Measurements from ENCODE around the gene INPP4B. TPM values are rescaled to one million over a fixed set of nuclear protein-coding genes. Genes with fewer than 3 reads are reported as not detected.

INPP4B gene
- total RNA-seq, 1 experiment from 2014 or later = 0.07 TPM

DNA sequence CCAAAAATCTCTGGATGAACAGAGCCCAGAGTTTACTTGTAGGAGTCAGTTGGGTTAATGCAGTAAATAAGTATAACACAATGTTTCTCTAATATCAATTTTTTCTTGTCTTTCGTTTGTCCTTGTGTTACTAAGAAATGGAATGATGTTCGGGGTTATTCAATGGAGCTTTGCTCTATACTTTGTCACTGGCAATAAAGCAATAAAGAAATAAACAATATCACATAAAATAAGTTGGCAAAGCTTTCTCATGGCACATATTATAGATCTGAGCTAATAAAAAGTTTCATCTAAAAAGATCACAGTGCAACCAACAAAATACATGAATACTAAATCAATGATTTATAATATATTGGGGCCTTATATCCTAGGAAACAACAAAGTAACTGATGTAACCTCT, 32.7 kb downstream of the INPP4B start:
- Histone ChIP-seq H3K79me1 (ENCODE audit: insufficient read depth, low read depth, low read length, poor library complexity, severe bottlenecking) (no peaks in the 10 kb centered on the region), H4K5ac (ENCODE audit: insufficient read length, low read depth, low read length) (no peak overlapping the region), H4K8ac (replicated peaks; ENCODE audit: insufficient read length, low read depth, low read length) (no peak overlapping the region), H2AFZ (ENCODE audit: low read length) (no peak overlapping the region), H3K23ac (ENCODE audit: insufficient read length, low read depth, low read length) (no peak overlapping the region), H3K14ac (ENCODE audit: insufficient read depth, low read length) (no peak overlapping the region), H2AK5ac (ENCODE audit: insufficient read length, low read length) (no peak overlapping the region), H3K4me2 (ENCODE audit: insufficient read depth, insufficient read length, low read length) (no peak overlapping the region), H3T11ph (ENCODE audit: low read length) (no peak overlapping the region), H3K4ac (ENCODE audit: low read depth, low read length) (no peak overlapping the region), H2BK12ac (ENCODE audit: insufficient read length, low read depth, low read length) (no peak overlapping the region), H2BK20ac (ENCODE audit: low read depth, low read length, poor library complexity, severe bottlenecking) (no peak overlapping the region), H3K9ac (ENCODE audit: extremely low read depth, insufficient read length, low read length) (no peak overlapping the region), H2BK5ac (ENCODE audit: insufficient read length, low read length) (no peak overlapping the region), H3K4me1 (ENCODE audit: insufficient read depth, low read length) (no peaks in the 10 kb centered on the region), H3K9me3 (ENCODE audit: control insufficient read depth, low read depth, low read length) (no peaks in the 10 kb centered on the region), H4K91ac (ENCODE audit: insufficient read length, low read depth, low read length) (no peak overlapping the region), H2BK120ac (ENCODE audit: low read depth, low read length, poor library complexity, severe bottlenecking) (no peak overlapping the region), H3K79me2 (ENCODE audit: insufficient read depth, low read length) (no peaks in the 10 kb centered on the region), H2BK15ac (ENCODE audit: low read depth, low read length) (no peak overlapping the region), H4K20me1 (ENCODE audit: control insufficient read depth, insufficient read depth, insufficient read length) (no peaks in the 10 kb centered on the region), H3K56ac (ENCODE audit: insufficient read length, low read depth, low read length) (no peak overlapping the region), H3K27me3 (ENCODE audit: insufficient read depth, low read length) (no peaks in the 10 kb centered on the region), H3K18ac (ENCODE audit: insufficient read length, low read depth, low read length) (no peak overlapping the region), H3K27ac (ENCODE audit: insufficient read length, low read depth, low read length) (no peak overlapping the region), H3K23me2 (ENCODE audit: insufficient read length, low read depth, low read length, poor library complexity, severe bottlenecking) (no peaks in the 10 kb centered on the region)
- Mint-ChIP-seq H3K27ac (no peak overlapping the region), H3K27me3 (ENCODE audit: low read depth) (no peaks in the 10 kb centered on the region), H3K9me3 (no peaks in the 10 kb centered on the region), H3K4me3 (no peak overlapping the region), H3K4me1 (no peaks in the 10 kb centered on the region), H3K36me3 (ENCODE audit: insufficient read depth in 1 of 3, low read depth in 3 of 3) (no peaks in the 10 kb centered on the region)
- no CpG with 5 or more reads among the region's 2 CpGs for WGBS (ENCODE audit: extremely low coverage, insufficient read length, low lambda C conversion rate)
- no peak for DNase-seq
- TF ChIP-seq, protein P1, sequence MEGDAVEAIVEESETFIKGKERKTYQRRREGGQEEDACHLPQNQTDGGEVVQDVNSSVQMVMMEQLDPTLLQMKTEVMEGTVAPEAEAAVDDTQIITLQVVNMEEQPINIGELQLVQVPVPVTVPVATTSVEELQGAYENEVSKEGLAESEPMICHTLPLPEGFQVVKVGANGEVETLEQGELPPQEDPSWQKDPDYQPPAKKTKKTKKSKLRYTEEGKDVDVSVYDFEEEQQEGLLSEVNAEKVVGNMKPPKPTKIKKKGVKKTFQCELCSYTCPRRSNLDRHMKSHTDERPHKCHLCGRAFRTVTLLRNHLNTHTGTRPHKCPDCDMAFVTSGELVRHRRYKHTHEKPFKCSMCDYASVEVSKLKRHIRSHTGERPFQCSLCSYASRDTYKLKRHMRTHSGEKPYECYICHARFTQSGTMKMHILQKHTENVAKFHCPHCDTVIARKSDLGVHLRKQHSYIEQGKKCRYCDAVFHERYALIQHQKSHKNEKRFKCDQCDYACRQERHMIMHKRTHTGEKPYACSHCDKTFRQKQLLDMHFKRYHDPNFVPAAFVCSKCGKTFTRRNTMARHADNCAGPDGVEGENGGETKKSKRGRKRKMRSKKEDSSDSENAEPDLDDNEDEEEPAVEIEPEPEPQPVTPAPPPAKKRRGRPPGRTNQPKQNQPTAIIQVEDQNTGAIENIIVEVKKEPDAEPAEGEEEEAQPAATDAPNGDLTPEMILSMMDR (conservative IDR thresholded peaks at IDR 0.05) = no peak

All from H9 (cell line).